Gastrocnemius medialis (tissue), 4 donors: ENCODE measurements around the gene ACSS2. TPM values are rescaled to one million over a fixed set of nuclear protein-coding genes. Genes with fewer than 3 reads are reported as not detected.
A peak's percentile ranks its signal among the peaks of the same experiment; 100 is the strongest.

Experiments used
- ATAC-seq, 2 donors: fragments of 150-250 bp; one replicate each; pipeline ENCODE4 v1.9.1; 2016
- DNase-seq, 2 donors: peaks; one replicate each; pipeline ENCODE4 v3.0.0-alpha.2; 2019
- H3K27ac ChIP-seq, 4 donors: fragments of 200-600 bp; sonication (generic); 1 replicate in 1 of 4; 2 replicates in 3 of 4; pipeline ENCODE4 v1.5.1; 2016 to 2018; ENCODE audit warnings: mild to moderate bottlenecking in 2 of 4, moderate library complexity in 1 of 4
- H3K27me3 ChIP-seq, 3 donors: fragments of 200-600 bp; sonication (generic) in 2 of 3; 1 replicate in 1 of 3; 2 replicates in 2 of 3; pipeline versions ENCODE4 v1.5.1 to v1.6.0; 2016 to 2019; ENCODE audit warnings: mild to moderate bottlenecking in 1 of 3, moderate library complexity in 1 of 3
- H3K36me3 ChIP-seq, 2 donors: fragments of 200-600 bp; sonication (generic) in 1 of 2; one replicate each; pipeline ENCODE4 v1.5.1; 2017 to 2018
- H3K4me1 ChIP-seq, 2 donors: fragments of 200-600 bp; sonication (generic) in 1 of 2; one replicate each; pipeline ENCODE4 v1.5.1; 2016 to 2017; ENCODE audit warnings: mild to moderate bottlenecking in 2 of 2
- H3K4me3 ChIP-seq, 4 donors: fragments of 200-600 bp; sonication (generic) in 3 of 4; 1 replicate in 1 of 4; 2 replicates in 3 of 4; pipeline ENCODE4 v1.5.1; 2016 to 2019; ENCODE audit warnings: mild to moderate bottlenecking in 2 of 4
- H3K9me3 ChIP-seq, 3 donors: fragments of 200-600 bp; sonication (generic) in 2 of 3; 1 replicate in 1 of 3; 2 replicates in 2 of 3; pipeline ENCODE4 v1.5.1; 2016 to 2019
- POLR2A ChIP-seq, 2 donors: fragments of 450-650 bp; IDR thresholded peaks; one replicate each; pipeline ENCODE4 v1.6.1; 2017; ENCODE audit warnings: antibody characterized with exemption in 2 of 2, mild to moderate bottlenecking in 2 of 2, moderate library complexity in 2 of 2
- in situ Hi-C, 4 donors: fragments of 200-750 bp; cut with MboI; loops; one replicate each; pipeline versions ENCODE4 v1.15.0 to v1.8.0; 2017; ENCODE audit warnings: low sequenced_read_pairs in 4 of 4
- intact Hi-C: fragments of 100-400 bp; cut with DNase I; formaldehyde crosslinking; loops from one replicate; pipeline ENCODE4 v1.15.1; 2023; ENCODE audit warnings: low total_unique reads
- total RNA-seq, 4 donors: library from RNA; depleted of rRNA; stranded (reverse); fragments of >200 nt; gene quantifications; one replicate each; pipeline versions ENCODE4 v1.1.0 to v1.2.3, GENCODE V29; 2016
- TF ChIP-seq, protein P1 (sequence below), 5 experiments: fragments of 450-650 bp in 3 of 5; fragments of 200-600 bp in 2 of 5; sonication (generic) in 2 of 5; IDR thresholded peaks in 4 of 5; conservative IDR thresholded peaks in 1 of 5; 1 replicate in 4 of 5; 2 replicates in 1 of 5; pipeline ENCODE4 v1.5.1; 2016 to 2019; ENCODE audit warnings: antibody characterized with exemption in 5 of 5, mild to moderate bottlenecking in 3 of 5, moderate library complexity in 3 of 5

The ACSS2 gene
- total RNA-seq, 4 donors from 2014 or later: 70.5 to 94.7 (median 88.1) TPM

DNA sequence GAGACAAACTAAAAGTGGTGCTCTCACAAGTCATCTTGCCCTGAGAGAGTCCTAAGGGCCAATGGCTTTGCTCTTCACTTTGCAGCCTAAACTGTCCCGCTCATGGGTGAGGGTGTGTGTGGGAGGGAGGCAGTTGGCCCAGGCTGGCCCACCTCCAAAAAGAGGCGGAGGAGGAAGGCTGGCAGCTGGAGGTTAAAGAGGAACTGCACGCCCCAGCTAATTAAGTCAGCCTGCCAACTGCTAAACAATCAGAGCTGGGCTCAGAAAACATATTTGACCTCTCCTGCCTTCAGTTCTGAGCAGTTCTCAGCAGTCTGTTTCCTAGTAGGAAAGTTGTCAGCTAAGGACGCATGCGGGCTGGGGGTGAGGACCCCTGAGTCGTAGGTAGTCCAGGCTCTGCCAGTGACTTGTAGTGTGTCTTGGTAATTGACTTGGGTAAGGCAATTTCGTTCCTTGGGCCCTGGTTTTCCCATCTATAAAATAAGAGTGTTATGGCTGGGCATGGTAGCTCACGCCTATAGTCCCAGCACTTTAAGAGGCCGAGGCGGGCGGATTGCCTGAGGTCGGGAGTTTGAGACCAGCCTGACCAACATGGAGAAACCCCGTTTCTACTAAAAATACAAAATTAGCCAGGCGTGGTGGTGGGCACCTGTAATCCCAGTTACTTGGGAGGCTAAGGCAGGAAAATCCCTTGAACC is 62.2 kb downstream of the ACSS2 start:
- ATAC-seq (peak; percentile 6 to 35), DNase-seq (peak; percentile 40 to 57)
- Histone ChIP-seq H3K4me3 (no peak overlapping the region), H3K4me1 (peaks cover 41 to 49% of the 10 kb centered on the region in 2 donors), H3K36me3 (peaks cover 0 to 22% of the 10 kb centered on the region in 2 donors), H3K27ac (peak overlapping the region; percentile 75 to 88 (median 79)), H3K27me3 (no peaks in the 10 kb centered on the region), H3K9me3 (no peaks in the 10 kb centered on the region)
- intact Hi-C loops: no loop called here
- in situ Hi-C loops: no loop called here
- TF ChIP-seq POLR2A (IDR thresholded peaks at IDR 0.05): no peak
- TF ChIP-seq, protein P1, sequence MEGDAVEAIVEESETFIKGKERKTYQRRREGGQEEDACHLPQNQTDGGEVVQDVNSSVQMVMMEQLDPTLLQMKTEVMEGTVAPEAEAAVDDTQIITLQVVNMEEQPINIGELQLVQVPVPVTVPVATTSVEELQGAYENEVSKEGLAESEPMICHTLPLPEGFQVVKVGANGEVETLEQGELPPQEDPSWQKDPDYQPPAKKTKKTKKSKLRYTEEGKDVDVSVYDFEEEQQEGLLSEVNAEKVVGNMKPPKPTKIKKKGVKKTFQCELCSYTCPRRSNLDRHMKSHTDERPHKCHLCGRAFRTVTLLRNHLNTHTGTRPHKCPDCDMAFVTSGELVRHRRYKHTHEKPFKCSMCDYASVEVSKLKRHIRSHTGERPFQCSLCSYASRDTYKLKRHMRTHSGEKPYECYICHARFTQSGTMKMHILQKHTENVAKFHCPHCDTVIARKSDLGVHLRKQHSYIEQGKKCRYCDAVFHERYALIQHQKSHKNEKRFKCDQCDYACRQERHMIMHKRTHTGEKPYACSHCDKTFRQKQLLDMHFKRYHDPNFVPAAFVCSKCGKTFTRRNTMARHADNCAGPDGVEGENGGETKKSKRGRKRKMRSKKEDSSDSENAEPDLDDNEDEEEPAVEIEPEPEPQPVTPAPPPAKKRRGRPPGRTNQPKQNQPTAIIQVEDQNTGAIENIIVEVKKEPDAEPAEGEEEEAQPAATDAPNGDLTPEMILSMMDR (IDR thresholded peaks at IDR 0.05 in 4 of 5, conservative IDR thresholded peaks at IDR 0.05 in 1 of 5): no peak

DNA sequence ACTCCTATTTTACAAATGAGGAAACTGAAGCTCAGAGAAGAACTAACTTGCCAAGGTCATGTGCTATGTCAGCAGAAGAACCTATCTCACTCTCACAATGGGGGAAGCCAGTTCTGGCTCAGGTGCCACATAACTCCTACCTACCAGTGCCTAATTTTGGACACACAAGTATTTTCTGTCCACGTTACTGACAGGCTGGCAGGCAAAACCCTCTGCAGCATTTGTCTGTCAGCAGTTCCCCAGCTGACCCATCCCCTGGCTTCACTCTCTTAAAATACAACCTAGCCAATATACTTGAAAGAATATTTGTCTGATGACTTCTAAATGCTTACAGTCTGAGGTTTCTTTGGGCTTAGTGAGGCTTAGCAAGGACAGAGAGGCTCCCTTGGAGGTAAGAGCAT is 63.7 kb downstream of the ACSS2 start:
- H3K4me3 ChIP-seq: no peak overlapping the region
- intact Hi-C loops (no loop called here), in situ Hi-C loops (no loop called here)
- ATAC-seq (peak; percentile 84 to 92), DNase-seq (peak; percentile 74 to 84)
- H3K27me3 ChIP-seq: no peaks in the 10 kb centered on the region
- TF ChIP-seq, protein P1 (IDR thresholded peaks at IDR 0.05 in 4 of 5, conservative IDR thresholded peaks at IDR 0.05 in 1 of 5): no peak
- TF ChIP-seq POLR2A (IDR thresholded peaks at IDR 0.05): peak in 1 of 2 donors; percentile 29
- peaks cover 48 to 49% of the 10 kb centered on the region in 2 donors for H3K4me1 ChIP-seq
- H3K27ac ChIP-seq: peak overlapping the region; percentile 75 to 88 (median 79)
- peaks cover 0 to 18% of the 10 kb centered on the region in 2 donors for H3K36me3 ChIP-seq
- H3K9me3 ChIP-seq: no peaks in the 10 kb centered on the region

DNA sequence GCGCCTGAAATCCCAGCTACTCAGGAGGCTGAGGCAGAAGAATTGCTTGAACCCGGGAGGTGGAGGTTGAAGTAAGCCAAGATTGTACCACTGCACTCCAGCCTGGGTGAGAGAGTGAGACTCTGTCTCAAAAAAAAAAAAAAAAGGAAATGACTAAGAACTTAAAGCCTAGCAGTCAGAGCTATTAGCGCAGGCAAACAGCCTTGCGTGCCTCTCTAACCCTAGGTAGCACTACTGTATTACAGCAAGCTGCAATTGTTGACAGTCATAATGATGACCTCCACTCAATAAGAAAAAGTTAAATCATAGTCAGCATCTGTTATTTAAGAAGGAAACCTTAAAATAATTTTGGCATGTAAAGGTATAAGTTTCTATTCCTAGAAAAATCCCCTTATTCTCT is 64.8 kb downstream of the ACSS2 start:
- intact Hi-C loops: no loop called here

DNA sequence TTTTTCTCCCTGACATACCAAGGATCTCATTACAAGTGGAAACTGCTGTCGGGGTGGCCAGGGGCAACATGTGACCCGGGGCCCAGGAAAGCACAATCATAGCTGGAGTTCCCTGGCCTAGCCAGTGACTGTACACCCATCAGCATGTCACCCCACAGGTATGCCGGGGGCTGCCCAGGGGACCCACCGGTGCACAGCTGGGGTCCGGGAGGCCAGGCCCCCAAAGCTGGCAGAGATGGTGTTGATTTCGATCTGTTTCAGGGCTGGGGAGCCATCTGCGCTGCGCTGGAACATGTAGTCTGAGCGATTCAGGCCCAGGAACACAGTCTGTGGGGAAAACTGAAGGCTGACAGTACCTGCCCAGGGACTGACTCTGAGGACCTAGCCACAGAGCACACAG is 65.9 kb downstream of the ACSS2 start:
- DNase-seq: no peak
- H3K36me3 ChIP-seq: peaks cover 0 to 12% of the 10 kb centered on the region in 2 donors
- H3K9me3 ChIP-seq: no peaks in the 10 kb centered on the region
- in situ Hi-C loops: no loop called here
- no peak overlapping the region for H3K4me3 ChIP-seq
- no peak for ATAC-seq
- H3K27me3 ChIP-seq: no peaks in the 10 kb centered on the region
- intact Hi-C loops: no loop called here
- peaks cover 50 to 57% of the 10 kb centered on the region in 2 donors for H3K4me1 ChIP-seq
- TF ChIP-seq, protein P1 (IDR thresholded peaks at IDR 0.05 in 4 of 5, conservative IDR thresholded peaks at IDR 0.05 in 1 of 5): no peak
- TF ChIP-seq POLR2A (IDR thresholded peaks at IDR 0.05): no peak
- H3K27ac ChIP-seq: peak overlapping the region; percentile 75 to 88 (median 79)

More for the DNA sequence above, 64.8 kb downstream of the ACSS2 start:
- DNase-seq (no peak), ATAC-seq (no peak)
- Histone ChIP-seq H3K27me3 (no peaks in the 10 kb centered on the region), H3K27ac (peak overlapping the region; percentile 75 to 88 (median 79)), H3K36me3 (peaks cover 0 to 12% of the 10 kb centered on the region in 2 donors), H3K9me3 (no peaks in the 10 kb centered on the region), H3K4me1 (peaks cover 53% of the 10 kb centered on the region in 2 donors), H3K4me3 (no peak overlapping the region)
- in situ Hi-C loops: no loop called here
- TF ChIP-seq POLR2A (IDR thresholded peaks at IDR 0.05): no peak
- TF ChIP-seq, protein P1 (IDR thresholded peaks at IDR 0.05 in 4 of 5, conservative IDR thresholded peaks at IDR 0.05 in 1 of 5): no peak
